ENCODE measurements around the gene SLC24A3.

SLC24A3 gene

GRCh38 chr20:19264191-19264590, 51.7 kb downstream of the SLC24A3 start:
- H3K4me1 ChIP-seq (ENCODE audit: control insufficient read depth in 1 of 2, insufficient read depth in 1 of 2, low read depth in 1 of 2, low read length in 1 of 2) = peaks cover 17 to 26% of the 10 kb centered on the region in 2 experiments
- TF ChIP-seq CTCF (IDR thresholded peaks at IDR 0.05) = no peak
- no peaks in the 10 kb centered on the region for H3K9me3 ChIP-seq
- no peaks in the 10 kb centered on the region for H3K36me3 ChIP-seq
- H3K27me3 ChIP-seq = no peaks in the 10 kb centered on the region
- H3K27ac ChIP-seq = no peak overlapping the region
- H3K4me3 ChIP-seq (ENCODE audit: low read depth in 1 of 2, low read length in 1 of 2) = no peak overlapping the region

GRCh38 chr20:19265646-19266374, 53.4 kb downstream of the SLC24A3 start:
- no peaks in the 10 kb centered on the region for H3K27me3 ChIP-seq
- H3K36me3 ChIP-seq = no peaks in the 10 kb centered on the region
- peaks cover 8 to 18% of the 10 kb centered on the region in 2 experiments for H3K4me1 ChIP-seq (ENCODE audit: control insufficient read depth in 1 of 2, insufficient read depth in 1 of 2, low read depth in 1 of 2, low read length in 1 of 2)
- no peaks in the 10 kb centered on the region for H3K9me3 ChIP-seq
- TF ChIP-seq CTCF (IDR thresholded peaks at IDR 0.05) = no peak
- H3K27ac ChIP-seq = no peak overlapping the region
- no peak overlapping the region for H3K4me3 ChIP-seq (ENCODE audit: low read depth in 1 of 2, low read length in 1 of 2)

- peaks cover 19 to 24% of the 10 kb centered on the region in 2 experiments for H3K4me1 ChIP-seq (ENCODE audit: control insufficient read depth in 1 of 2, insufficient read depth in 1 of 2, low read depth in 1 of 2, low read length in 1 of 2)
- H3K9me3 ChIP-seq = no peaks in the 10 kb centered on the region
- H3K27me3 ChIP-seq = no peaks in the 10 kb centered on the region
- H3K36me3 ChIP-seq = no peaks in the 10 kb centered on the region
- TF ChIP-seq CTCF (IDR thresholded peaks at IDR 0.05) = no peak
- no peak overlapping the region for H3K4me3 ChIP-seq (ENCODE audit: low read depth in 1 of 2, low read length in 1 of 2)
- H3K27ac ChIP-seq = no peak overlapping the region
These were observed 56.0 kb downstream of the SLC24A3 start for GRCh38 chr20:19268426-19268825.

- Histone ChIP-seq H3K9me3 (no peaks in the 10 kb centered on the region), H3K36me3 (no peaks in the 10 kb centered on the region), H3K4me3 (ENCODE audit: low read depth in 1 of 2, low read length in 1 of 2) (no peak overlapping the region)
These were observed 57.4 kb downstream of the SLC24A3 start for GRCh38 chr20:19269737-19270340.

More at GRCh38 chr20:19269737-19270340, 57.4 kb downstream of the SLC24A3 start:
- TF ChIP-seq CTCF (IDR thresholded peaks at IDR 0.05) = no peak
- Histone ChIP-seq H3K27ac (no peak overlapping the region), H3K4me1 (ENCODE audit: control insufficient read depth in 1 of 2, insufficient read depth in 1 of 2, low read depth in 1 of 2, low read length in 1 of 2) (peaks cover 25 to 35% of the 10 kb centered on the region in 2 experiments), H3K27me3 (no peaks in the 10 kb centered on the region)
